Measurements from ENCODE around the gene ADAMTSL1.
A peak's percentile ranks its signal among the peaks of the same experiment; 100 is the strongest.

Gene ADAMTSL1

DNA sequence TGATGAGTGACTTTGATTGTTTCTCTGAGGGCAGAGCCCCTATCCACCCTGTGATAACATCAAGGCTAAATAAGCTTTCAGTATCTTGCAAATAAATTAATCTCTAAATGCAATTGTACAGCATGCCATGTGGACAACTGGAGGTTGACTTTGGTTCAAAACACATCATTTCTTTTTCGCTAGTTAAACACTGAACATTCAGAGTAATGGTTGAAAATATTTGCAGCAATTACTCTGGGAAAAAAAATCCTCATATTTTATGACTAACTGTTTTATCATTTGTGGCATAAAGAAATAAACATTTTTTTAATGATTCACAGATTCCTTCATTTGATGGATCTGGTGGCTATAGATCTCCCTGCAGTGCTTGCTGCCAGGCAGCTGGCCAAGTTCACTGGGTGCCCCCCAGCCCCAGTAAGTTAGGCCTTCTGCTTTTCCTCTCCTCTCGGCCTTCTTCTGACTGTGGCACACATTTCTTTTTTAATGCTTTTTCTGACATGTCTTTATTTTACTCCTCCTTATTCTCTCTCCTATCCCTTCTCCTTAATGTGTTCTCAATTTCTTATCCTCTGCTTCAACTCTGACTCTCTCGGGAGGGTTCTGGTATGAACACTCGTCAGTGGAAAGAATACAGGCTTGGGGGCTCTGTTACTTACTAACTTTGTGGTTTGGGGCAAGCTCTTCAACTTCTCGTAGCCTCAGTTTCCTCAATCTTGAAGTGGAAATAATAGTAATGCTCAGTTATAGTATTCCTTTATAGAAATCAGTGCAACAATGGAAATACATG is 69.6 kb downstream of the ADAMTSL1 start:
- peak; percentile 79 to 86 for DNase-seq (ENCODE audit: low read depth in 2 of 2)
- TF ChIP-seq, protein P1, sequence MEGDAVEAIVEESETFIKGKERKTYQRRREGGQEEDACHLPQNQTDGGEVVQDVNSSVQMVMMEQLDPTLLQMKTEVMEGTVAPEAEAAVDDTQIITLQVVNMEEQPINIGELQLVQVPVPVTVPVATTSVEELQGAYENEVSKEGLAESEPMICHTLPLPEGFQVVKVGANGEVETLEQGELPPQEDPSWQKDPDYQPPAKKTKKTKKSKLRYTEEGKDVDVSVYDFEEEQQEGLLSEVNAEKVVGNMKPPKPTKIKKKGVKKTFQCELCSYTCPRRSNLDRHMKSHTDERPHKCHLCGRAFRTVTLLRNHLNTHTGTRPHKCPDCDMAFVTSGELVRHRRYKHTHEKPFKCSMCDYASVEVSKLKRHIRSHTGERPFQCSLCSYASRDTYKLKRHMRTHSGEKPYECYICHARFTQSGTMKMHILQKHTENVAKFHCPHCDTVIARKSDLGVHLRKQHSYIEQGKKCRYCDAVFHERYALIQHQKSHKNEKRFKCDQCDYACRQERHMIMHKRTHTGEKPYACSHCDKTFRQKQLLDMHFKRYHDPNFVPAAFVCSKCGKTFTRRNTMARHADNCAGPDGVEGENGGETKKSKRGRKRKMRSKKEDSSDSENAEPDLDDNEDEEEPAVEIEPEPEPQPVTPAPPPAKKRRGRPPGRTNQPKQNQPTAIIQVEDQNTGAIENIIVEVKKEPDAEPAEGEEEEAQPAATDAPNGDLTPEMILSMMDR (IDR thresholded peaks at IDR 0.05; ENCODE audit: low read depth, low read length), result no peak
- H3K4me3 ChIP-seq (replicated peaks in 1 of 2; ENCODE audit: low read depth in 2 of 2, low read length in 2 of 2), result no peak overlapping the region

DNA sequence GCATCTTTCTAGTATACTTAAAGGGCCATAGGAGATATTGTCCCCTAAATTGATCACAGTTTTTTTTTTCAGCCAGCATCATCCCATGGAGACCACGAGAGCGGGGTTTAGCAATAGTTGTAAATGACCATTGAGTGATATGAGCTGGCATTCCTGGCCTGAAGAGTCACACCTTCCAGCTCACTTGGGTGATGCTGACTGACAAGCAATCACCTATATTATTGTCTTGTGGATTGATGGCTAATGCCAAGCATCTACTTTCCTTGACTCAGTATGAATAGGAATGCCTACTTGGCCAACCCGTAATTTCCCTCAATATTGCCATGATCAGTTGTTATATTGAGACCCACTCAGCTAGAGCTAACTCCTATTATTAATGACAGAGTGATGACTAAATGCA is 70.5 kb downstream of the ADAMTSL1 start:
- TF ChIP-seq, protein P1 (IDR thresholded peaks at IDR 0.05; ENCODE audit: low read depth, low read length), result no peak
- DNase-seq (ENCODE audit: low read depth in 2 of 2), result peak in 1 of 2 donors; percentile 53
- H3K4me3 ChIP-seq (replicated peaks in 1 of 2; ENCODE audit: low read depth in 2 of 2, low read length in 2 of 2), result no peak overlapping the region

DNA sequence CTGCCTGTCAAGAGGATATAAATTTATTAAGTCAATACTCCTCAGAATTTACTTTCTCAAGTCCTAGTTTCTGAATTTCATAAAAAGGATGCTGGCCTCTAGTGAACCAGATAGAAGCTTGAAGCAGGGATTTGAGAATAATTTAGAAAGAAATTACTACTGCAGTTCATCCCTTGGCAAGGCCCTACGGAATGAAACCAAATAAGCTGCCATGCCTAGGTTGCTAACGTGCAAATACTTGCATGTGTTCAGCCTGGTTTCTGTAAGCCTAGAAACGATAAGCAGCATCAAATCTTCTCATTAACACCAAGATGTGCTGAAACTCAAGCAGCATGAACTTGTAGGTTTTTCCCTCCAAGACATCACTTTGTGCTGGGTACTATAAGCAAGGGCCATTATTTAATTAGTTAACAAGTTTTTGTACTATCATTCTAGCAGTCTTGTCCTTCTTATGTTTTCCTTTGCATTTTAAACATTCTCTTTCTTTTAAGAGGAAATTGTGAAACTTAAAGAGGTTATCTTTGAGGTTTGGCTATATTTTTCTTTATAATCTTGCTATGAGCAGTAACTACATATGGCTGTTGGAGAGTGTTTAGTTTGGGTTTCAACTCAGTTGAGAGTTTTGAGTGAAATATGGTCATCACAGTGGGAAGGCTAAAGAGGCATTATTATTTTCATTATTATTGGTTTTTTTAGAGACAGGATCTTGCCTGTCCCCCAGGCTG is 71.8 kb downstream of the ADAMTSL1 start:
- peak in 1 of 2 donors; percentile 32 for DNase-seq (ENCODE audit: low read depth in 2 of 2)
- TF ChIP-seq, protein P1 (IDR thresholded peaks at IDR 0.05; ENCODE audit: low read depth, low read length), result no peak
- H3K4me3 ChIP-seq (replicated peaks in 1 of 2; ENCODE audit: low read depth in 2 of 2, low read length in 2 of 2), result no peak overlapping the region

DNA sequence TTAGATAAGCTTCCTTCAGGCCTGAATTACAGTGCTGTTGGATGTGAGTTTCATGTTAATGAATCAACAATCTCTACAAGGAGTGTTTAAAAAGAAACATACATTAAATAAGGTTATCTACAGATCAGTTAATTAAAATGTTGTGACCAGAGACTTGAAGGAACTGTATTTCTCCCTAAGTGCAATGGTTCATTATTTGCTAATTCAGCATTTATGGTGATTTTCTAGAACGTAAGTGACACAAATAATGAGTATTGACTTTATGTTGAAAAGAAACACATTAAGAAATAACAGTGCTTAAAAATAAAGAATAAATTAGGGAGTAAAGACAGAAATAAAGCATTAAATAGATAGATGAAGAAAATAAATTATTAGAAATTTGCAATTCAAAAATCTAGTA is 74.5 kb downstream of the ADAMTSL1 start:
- no peak for DNase-seq (ENCODE audit: low read depth in 2 of 2)
- no peak overlapping the region for H3K4me3 ChIP-seq (replicated peaks in 1 of 2; ENCODE audit: low read depth in 2 of 2, low read length in 2 of 2)
- TF ChIP-seq, protein P1 (IDR thresholded peaks at IDR 0.05; ENCODE audit: low read depth, low read length), result no peak

DNA sequence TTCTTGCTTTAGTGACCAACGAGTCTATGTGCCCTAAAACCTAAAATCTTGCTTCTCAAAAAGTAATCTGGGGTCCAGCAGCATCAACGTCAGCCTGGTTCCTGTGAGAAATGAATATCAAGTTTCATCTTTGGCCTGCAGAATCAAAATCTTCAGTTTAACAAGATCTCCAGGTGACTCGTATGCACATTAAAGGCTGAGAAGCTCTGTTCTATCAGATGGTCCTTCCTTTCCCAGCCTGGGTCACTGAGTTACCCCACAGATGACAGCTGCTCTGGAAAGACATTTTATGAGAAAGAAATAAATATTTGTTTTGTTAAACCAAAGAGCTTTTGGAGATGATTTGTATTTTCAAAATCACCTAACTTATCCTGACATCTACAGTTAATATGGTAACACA is 75.8 kb downstream of the ADAMTSL1 start:
- DNase-seq (ENCODE audit: low read depth in 2 of 2), result no peak
- H3K4me3 ChIP-seq (replicated peaks in 1 of 2; ENCODE audit: low read depth in 2 of 2, low read length in 2 of 2), result no peak overlapping the region
- TF ChIP-seq, protein P1 (IDR thresholded peaks at IDR 0.05; ENCODE audit: low read depth, low read length), result no peak

DNA sequence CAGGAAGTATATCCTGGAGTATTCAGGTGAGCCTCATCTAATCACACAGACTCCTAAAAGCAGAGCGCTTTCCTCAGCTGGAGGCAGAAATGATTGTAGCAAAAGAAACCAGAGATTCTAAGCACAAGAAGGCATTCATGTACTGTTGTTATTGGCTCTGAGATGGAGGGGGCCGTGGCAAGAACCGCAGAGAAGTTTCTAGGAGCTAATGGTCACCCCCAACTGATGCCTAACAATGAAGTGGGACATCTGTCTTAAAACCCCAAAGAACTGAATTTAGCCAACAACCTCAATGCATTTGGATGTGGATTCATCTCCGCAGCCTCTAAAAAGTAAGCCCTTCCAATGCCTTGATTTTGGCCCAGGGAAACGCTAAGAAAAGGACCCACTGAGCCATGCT is 76.3 kb downstream of the ADAMTSL1 start:
- H3K4me3 ChIP-seq (replicated peaks in 1 of 2; ENCODE audit: low read depth in 2 of 2, low read length in 2 of 2), result no peak overlapping the region
- DNase-seq (ENCODE audit: low read depth in 2 of 2), result no peak
- TF ChIP-seq, protein P1 (IDR thresholded peaks at IDR 0.05; ENCODE audit: low read depth, low read length), result no peak
